OCI-LY1 (cell line): Measurements from ENCODE around the gene SCAMP5.
A peak's percentile ranks its signal among the peaks of the same experiment; 100 is the strongest.

ENCODE experiments used
- H2AFZ ChIP-seq: fragments of 200-600 bp; sonication (generic), shearing (Covaris generic); 2 replicates; pipeline ENCODE4 v1.6.0; 2014; ENCODE audit warnings: antibody characterized with exemption, mild to moderate bottlenecking, low read length
- H3F3A ChIP-seq: fragments of 200-600 bp; sonication (generic), shearing (Covaris generic); 2 replicates; pipeline ENCODE4 v1.6.0; 2014; ENCODE audit warnings: mild to moderate bottlenecking, antibody characterized with exemption, low read length, moderate library complexity; ENCODE audit not compliant: insufficient read depth
- H3K27ac ChIP-seq: fragments of 200-600 bp; sonication (generic); 2 replicates; pipeline ENCODE4 v1.5.1; 2014; ENCODE audit warnings: low read length, mixed run types, mild to moderate bottlenecking, low read depth; ENCODE audit not compliant: poor library complexity, severe bottlenecking
- H3K27me3 ChIP-seq: fragments of 200-600 bp; sonication (generic); 2 replicates; pipeline ENCODE4 v1.6.0; 2014; ENCODE audit warnings: antibody characterized with exemption, mild to moderate bottlenecking, low read length, moderate library complexity; ENCODE audit not compliant: insufficient read depth
- H3K36me3 ChIP-seq: fragments of 200-600 bp; sonication (generic); 2 replicates; pipeline ENCODE4 v1.6.1; 2014; ENCODE audit warnings: mild to moderate bottlenecking, antibody characterized with exemption, low read length, moderate library complexity, mixed read lengths; ENCODE audit not compliant: insufficient read depth
- H3K4me1 ChIP-seq: fragments of 200-600 bp; sonication (generic); 2 replicates; pipeline ENCODE4 v1.5.1; 2014; ENCODE audit warnings: mild to moderate bottlenecking, low read length, moderate library complexity; ENCODE audit not compliant: insufficient read depth, severe bottlenecking
- H3K4me2 ChIP-seq: fragments of 200-600 bp; sonication (generic), shearing (Covaris generic); 2 replicates; pipeline ENCODE4 v1.6.1; 2014; ENCODE audit warnings: low read length
- H3K4me3 ChIP-seq: fragments of 200-600 bp; sonication (generic); 2 replicates; pipeline ENCODE4 v1.5.1; 2014; ENCODE audit warnings: low read length, low read depth, mild to moderate bottlenecking, mixed read lengths; ENCODE audit not compliant: poor library complexity, severe bottlenecking
- H3K79me2 ChIP-seq: fragments of 200-600 bp; shearing (Covaris generic); 2 replicates; pipeline ENCODE4 v1.6.1; 2016; ENCODE audit warnings: mixed run types, low read length, mixed read lengths; ENCODE audit not compliant: insufficient read depth
- H3K9ac ChIP-seq: fragments of 200-600 bp; sonication (generic), shearing (Covaris generic); 2 replicates; pipeline ENCODE4 v1.6.1; 2014; ENCODE audit warnings: mild to moderate bottlenecking, low read length, mixed read lengths
- H3K9me2 ChIP-seq: fragments of 200-600 bp; sonication (generic), shearing (Covaris generic); 2 replicates; pipeline ENCODE4 v1.6.1; 2014; ENCODE audit warnings: low read depth, mild to moderate bottlenecking, low read length, mixed read lengths
- H3K9me3 ChIP-seq: fragments of 200-600 bp; shearing (Covaris generic); 2 replicates; pipeline ENCODE4 v1.6.1; 2014; ENCODE audit warnings: low read length, mixed read lengths
- H4K20me1 ChIP-seq: fragments of 200-600 bp; sonication (generic), shearing (Covaris generic); 2 replicates; pipeline ENCODE4 v1.6.0; 2016; ENCODE audit warnings: mild to moderate bottlenecking, low read length; ENCODE audit not compliant: insufficient read depth
- EZH2 ChIP-seq: fragments of 200-600 bp; sonication (generic), shearing (Covaris generic); IDR thresholded peaks from 2 replicates; pipeline ENCODE4 v1.8.0; 2017; ENCODE audit warnings: borderline replicate concordance, mixed run types, mild to moderate bottlenecking, antibody characterized with exemption, low read length, moderate library complexity, mixed read lengths
- TF ChIP-seq, protein P1 (sequence below): fragments of 200-600 bp; sonication (generic), shearing (Covaris generic); IDR thresholded peaks from 2 replicates; pipeline ENCODE4 v1.5.1; 2017; ENCODE audit warnings: mild to moderate bottlenecking, antibody characterized with exemption, low read length, moderate library complexity, mixed read lengths

SCAMP5 gene

DNA sequence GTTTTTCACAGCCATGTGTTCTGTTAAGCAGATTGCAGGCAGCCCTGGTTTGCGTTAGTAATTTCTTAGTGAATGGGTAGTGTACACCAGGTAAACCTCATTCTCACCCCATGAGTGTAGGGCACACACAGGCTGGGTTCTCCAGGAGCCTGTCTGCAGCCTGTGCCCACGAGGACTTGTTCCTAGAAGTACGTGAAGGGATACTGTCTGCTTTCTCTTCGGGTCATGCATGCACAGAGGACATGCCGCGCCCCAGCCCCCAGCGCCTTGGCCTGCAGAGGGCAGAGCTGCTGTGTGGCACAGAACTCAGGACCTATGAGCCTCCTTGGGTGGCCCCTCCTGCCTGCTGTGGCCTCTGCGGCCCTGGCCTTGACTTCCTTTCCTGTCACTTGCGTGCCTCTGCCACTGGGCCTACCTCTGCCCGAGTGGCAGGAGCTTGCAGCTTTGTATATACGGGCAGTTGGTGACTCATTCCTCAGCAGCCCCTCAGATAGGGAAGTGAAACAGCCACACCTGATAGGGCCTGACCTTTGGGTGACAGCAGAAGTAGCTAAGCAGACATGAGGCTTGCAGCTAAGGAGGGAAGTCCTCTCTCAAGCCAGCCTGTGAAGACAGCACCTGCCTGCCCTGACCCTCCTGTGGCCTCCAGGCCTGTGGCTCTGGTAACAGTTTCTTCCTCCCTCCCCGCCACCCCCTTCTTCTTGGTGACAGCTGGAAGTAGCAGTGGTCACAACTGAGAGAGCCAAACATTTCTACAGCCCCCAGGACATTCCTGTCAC is 47.6 kb downstream of the SCAMP5 start:
- TF ChIP-seq, protein P1, sequence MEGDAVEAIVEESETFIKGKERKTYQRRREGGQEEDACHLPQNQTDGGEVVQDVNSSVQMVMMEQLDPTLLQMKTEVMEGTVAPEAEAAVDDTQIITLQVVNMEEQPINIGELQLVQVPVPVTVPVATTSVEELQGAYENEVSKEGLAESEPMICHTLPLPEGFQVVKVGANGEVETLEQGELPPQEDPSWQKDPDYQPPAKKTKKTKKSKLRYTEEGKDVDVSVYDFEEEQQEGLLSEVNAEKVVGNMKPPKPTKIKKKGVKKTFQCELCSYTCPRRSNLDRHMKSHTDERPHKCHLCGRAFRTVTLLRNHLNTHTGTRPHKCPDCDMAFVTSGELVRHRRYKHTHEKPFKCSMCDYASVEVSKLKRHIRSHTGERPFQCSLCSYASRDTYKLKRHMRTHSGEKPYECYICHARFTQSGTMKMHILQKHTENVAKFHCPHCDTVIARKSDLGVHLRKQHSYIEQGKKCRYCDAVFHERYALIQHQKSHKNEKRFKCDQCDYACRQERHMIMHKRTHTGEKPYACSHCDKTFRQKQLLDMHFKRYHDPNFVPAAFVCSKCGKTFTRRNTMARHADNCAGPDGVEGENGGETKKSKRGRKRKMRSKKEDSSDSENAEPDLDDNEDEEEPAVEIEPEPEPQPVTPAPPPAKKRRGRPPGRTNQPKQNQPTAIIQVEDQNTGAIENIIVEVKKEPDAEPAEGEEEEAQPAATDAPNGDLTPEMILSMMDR = peak; percentile 65; the same call in 1 of the 2 replicates
- TF ChIP-seq EZH2 = no peak
- Histone ChIP-seq H3K9me2 (no peaks in the 10 kb centered on the region), H3F3A (no peaks in the 10 kb centered on the region), H3K9me3 (no peaks in the 10 kb centered on the region), H3K36me3 (peaks cover 45% of the 10 kb centered on the region), H3K27me3 (no peaks in the 10 kb centered on the region), H3K79me2 (no peaks in the 10 kb centered on the region), H3K4me1 (peaks cover 36% of the 10 kb centered on the region), H3K27ac (peak overlapping the region; percentile 76), H3K4me2 (peak overlapping the region; percentile 46; the same call in 1 of the 2 replicates), H4K20me1 (no peaks in the 10 kb centered on the region), H3K9ac (no peak overlapping the region; the same call in 1 of the 2 replicates), H2AFZ (no peak overlapping the region), H3K4me3 (no peak overlapping the region)

DNA sequence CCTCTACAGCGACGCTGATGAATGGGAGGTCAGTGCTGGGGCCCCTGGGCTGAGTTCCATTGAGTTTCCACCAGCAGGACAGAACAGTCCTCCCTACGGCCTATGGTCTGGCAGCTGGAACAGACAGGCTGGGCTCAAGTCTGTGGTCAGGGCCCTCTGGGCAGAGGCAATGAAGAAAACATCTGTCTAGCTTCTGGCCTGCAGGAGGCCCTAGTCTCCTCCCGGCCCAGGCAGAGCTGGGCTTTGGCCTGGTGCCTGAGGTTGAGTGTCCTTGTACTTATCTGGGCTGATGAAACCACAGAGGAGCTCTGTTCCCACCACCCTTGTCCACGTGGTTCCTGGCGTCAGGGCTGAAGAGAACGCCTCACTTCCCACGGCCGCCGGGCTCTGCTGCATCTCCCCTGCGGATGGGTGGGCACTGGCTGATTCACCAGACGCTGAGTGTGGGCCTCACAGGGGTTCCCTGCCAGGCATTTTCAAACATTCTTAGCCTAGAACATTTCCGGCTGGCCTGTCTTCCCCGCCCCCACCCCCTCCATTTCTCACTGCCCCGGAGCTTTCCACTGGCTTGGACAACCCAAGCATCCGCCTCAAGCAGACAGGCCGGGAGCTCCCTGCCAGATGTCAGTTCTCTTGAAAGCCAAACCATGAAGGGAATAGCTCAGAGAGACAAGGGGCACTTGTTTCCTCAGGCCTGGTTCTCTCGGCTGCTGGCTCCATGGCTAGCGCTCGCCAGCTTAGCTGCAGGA is 48.3 kb downstream of the SCAMP5 start:
- Histone ChIP-seq H3K4me3 (no peak overlapping the region), H3F3A (no peaks in the 10 kb centered on the region), H2AFZ (no peak overlapping the region), H4K20me1 (no peaks in the 10 kb centered on the region), H3K9me2 (no peaks in the 10 kb centered on the region), H3K36me3 (peaks cover 52% of the 10 kb centered on the region), H3K79me2 (no peaks in the 10 kb centered on the region), H3K4me1 (peaks cover 36% of the 10 kb centered on the region), H3K4me2 (peak overlapping the region; percentile 46; the same call in 1 of the 2 replicates), H3K9me3 (no peaks in the 10 kb centered on the region), H3K27me3 (no peaks in the 10 kb centered on the region), H3K9ac (no peak overlapping the region; the same call in 1 of the 2 replicates), H3K27ac (peak overlapping the region; percentile 76)
- TF ChIP-seq, protein P1 = no peak
- TF ChIP-seq EZH2 = no peak

DNA sequence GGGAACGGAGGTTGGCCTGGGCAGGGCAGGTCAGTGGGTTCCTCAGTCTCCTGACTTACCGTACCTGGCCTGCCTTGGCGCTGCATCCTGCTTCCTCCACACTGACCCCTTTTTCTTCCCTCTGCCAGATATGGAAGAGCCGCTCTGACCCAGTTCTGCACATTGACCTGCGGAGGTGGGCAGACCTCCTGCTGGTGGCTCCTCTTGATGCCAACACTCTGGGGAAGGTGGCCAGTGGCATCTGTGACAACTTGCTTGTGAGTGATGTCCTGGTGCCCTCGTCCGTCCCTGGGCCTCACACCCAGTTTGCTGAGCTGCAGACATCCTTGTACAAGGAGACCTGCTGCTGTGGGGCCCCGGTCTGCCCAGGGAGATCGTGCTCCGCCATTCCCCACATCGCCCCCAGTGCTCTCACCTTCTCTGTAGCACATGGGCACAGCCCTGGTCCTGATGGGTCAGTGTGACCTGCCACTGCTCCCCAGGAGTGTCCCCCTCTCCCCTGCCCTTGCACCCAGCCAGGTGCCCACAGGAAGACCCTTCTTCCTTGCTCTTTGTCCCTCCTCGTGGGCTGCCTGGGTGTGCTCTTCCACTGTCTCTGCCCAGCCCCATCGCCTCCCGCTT is 49.0 kb downstream of the SCAMP5 start:
- Histone ChIP-seq H3K4me1 (peaks cover 36% of the 10 kb centered on the region), H3K4me2 (no peak overlapping the region), H3K4me3 (no peak overlapping the region), H3K27me3 (no peaks in the 10 kb centered on the region), H3K9ac (no peak overlapping the region), H4K20me1 (no peaks in the 10 kb centered on the region), H3K27ac (no peak overlapping the region), H3K79me2 (no peaks in the 10 kb centered on the region), H3K9me3 (no peaks in the 10 kb centered on the region), H3F3A (no peaks in the 10 kb centered on the region), H2AFZ (no peak overlapping the region), H3K36me3 (peaks cover 56% of the 10 kb centered on the region), H3K9me2 (no peaks in the 10 kb centered on the region)
- TF ChIP-seq, protein P1 = no peak
- no peak for TF ChIP-seq EZH2
